ENCODE data around the gene DOCK1. TPM values are rescaled to one million over a fixed set of nuclear protein-coding genes. Genes with fewer than 3 reads are reported as not detected.

Gene DOCK1
- total RNA-seq, 2 experiments from 2014 or later, result not detected

- TF ChIP-seq, protein P1, sequence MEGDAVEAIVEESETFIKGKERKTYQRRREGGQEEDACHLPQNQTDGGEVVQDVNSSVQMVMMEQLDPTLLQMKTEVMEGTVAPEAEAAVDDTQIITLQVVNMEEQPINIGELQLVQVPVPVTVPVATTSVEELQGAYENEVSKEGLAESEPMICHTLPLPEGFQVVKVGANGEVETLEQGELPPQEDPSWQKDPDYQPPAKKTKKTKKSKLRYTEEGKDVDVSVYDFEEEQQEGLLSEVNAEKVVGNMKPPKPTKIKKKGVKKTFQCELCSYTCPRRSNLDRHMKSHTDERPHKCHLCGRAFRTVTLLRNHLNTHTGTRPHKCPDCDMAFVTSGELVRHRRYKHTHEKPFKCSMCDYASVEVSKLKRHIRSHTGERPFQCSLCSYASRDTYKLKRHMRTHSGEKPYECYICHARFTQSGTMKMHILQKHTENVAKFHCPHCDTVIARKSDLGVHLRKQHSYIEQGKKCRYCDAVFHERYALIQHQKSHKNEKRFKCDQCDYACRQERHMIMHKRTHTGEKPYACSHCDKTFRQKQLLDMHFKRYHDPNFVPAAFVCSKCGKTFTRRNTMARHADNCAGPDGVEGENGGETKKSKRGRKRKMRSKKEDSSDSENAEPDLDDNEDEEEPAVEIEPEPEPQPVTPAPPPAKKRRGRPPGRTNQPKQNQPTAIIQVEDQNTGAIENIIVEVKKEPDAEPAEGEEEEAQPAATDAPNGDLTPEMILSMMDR (IDR thresholded peaks at IDR 0.05), result no peak
- Histone ChIP-seq H3K4me3 (ENCODE audit: low read length) (no peak overlapping the region), H3K4me1 (ENCODE audit: insufficient read depth, low read length) (no peaks in the 10 kb centered on the region), H3K27me3 (ENCODE audit: control insufficient read depth in 1 of 2, insufficient read depth in 2 of 2, low read length in 2 of 2) (no peaks in the 10 kb centered on the region), H3K9me3 (ENCODE audit: control insufficient read depth in 1 of 2, insufficient read depth in 1 of 2, low read length in 2 of 2) (peaks cover 0 to 14% of the 10 kb centered on the region in 2 experiments), H3K36me3 (ENCODE audit: insufficient read depth, low read length) (no peaks in the 10 kb centered on the region), H3K27ac (ENCODE audit: low read depth in 1 of 2, low read length in 2 of 2) (no peak overlapping the region)
- CTCF ChIA-PET, result no interaction called here
- no peak overlapping the region for H3K27ac Mint-ChIP-seq
- H3K4me3 Mint-ChIP-seq, result no peak overlapping the region
- no peaks in the 10 kb centered on the region for H3K36me3 Mint-ChIP-seq (ENCODE audit: low read depth)
- POLR2A ChIA-PET, result no interaction called here
- H3K27me3 Mint-ChIP-seq, result no peaks in the 10 kb centered on the region
- H3K4me1 Mint-ChIP-seq (ENCODE audit: low read depth), result no peaks in the 10 kb centered on the region
- intact Hi-C loops (cut with DNase I, micrococcal nuclease), result no loop called here
- DNase-seq, result no peak
- H3K9me3 Mint-ChIP-seq, result no peaks in the 10 kb centered on the region
- ATAC-seq (ENCODE audit: poor library complexity), result no peak
Observed at GRCh38 chr10:127040756-127041155, 135.5 kb downstream of the DOCK1 start.

- H3K27ac ChIP-seq (ENCODE audit: low read depth in 1 of 2, low read length in 2 of 2), result no peak overlapping the region
- Mint-ChIP-seq H3K4me3 (no peak overlapping the region), H3K36me3 (ENCODE audit: low read depth) (no peaks in the 10 kb centered on the region), H3K27ac (no peak overlapping the region), H3K27me3 (no peaks in the 10 kb centered on the region), H3K9me3 (no peaks in the 10 kb centered on the region), H3K4me1 (ENCODE audit: low read depth) (no peaks in the 10 kb centered on the region)
- peaks cover 0 to 14% of the 10 kb centered on the region in 2 experiments for H3K9me3 ChIP-seq (ENCODE audit: control insufficient read depth in 1 of 2, insufficient read depth in 1 of 2, low read length in 2 of 2)
- no peak overlapping the region for H3K4me3 ChIP-seq (ENCODE audit: low read length)
- intact Hi-C loops (cut with DNase I, micrococcal nuclease), result no loop called here
- no peaks in the 10 kb centered on the region for H3K27me3 ChIP-seq (ENCODE audit: control insufficient read depth in 1 of 2, insufficient read depth in 2 of 2, low read length in 2 of 2)
- CTCF ChIA-PET, result no interaction called here
- ATAC-seq (ENCODE audit: poor library complexity) (no peak), DNase-seq (no peak)
- H3K36me3 ChIP-seq (ENCODE audit: insufficient read depth, low read length), result no peaks in the 10 kb centered on the region
- TF ChIP-seq, protein P1 (IDR thresholded peaks at IDR 0.05), result no peak
- POLR2A ChIA-PET, result no interaction called here
- no peaks in the 10 kb centered on the region for H3K4me1 ChIP-seq (ENCODE audit: insufficient read depth, low read length)
Observed at GRCh38 chr10:127041552-127041951, 136.3 kb downstream of the DOCK1 start.

- Histone ChIP-seq H3K27me3 (ENCODE audit: control insufficient read depth in 1 of 2, insufficient read depth in 2 of 2, low read length in 2 of 2) (no peaks in the 10 kb centered on the region), H3K36me3 (ENCODE audit: insufficient read depth, low read length) (no peaks in the 10 kb centered on the region), H3K4me1 (ENCODE audit: insufficient read depth, low read length) (no peaks in the 10 kb centered on the region), H3K27ac (ENCODE audit: low read depth in 1 of 2, low read length in 2 of 2) (no peak overlapping the region), H3K9me3 (ENCODE audit: control insufficient read depth in 1 of 2, insufficient read depth in 1 of 2, low read length in 2 of 2) (peaks cover 0 to 14% of the 10 kb centered on the region in 2 experiments), H3K4me3 (ENCODE audit: low read length) (no peak overlapping the region)
- H3K27ac Mint-ChIP-seq, result no peak overlapping the region
- ChIA-PET POLR2A (no interaction called here), CTCF (no interaction called here)
- H3K36me3 Mint-ChIP-seq (ENCODE audit: low read depth), result no peaks in the 10 kb centered on the region
- no peaks in the 10 kb centered on the region for H3K27me3 Mint-ChIP-seq
- no peak overlapping the region for H3K4me3 Mint-ChIP-seq
- intact Hi-C loops (cut with DNase I, micrococcal nuclease), result no loop called here
- DNase-seq, result no peak
- H3K4me1 Mint-ChIP-seq (ENCODE audit: low read depth), result no peaks in the 10 kb centered on the region
- no peak for ATAC-seq (ENCODE audit: poor library complexity)
- TF ChIP-seq, protein P1 (IDR thresholded peaks at IDR 0.05), result no peak
- no peaks in the 10 kb centered on the region for H3K9me3 Mint-ChIP-seq
Observed at GRCh38 chr10:127043301-127043700, 138.1 kb downstream of the DOCK1 start.
